T follicular helper cell (primary cell): ENCODE data around the gene SBF1.

Source experiments
- DNase-seq: peaks from one replicate; pipeline ENCODE4 v3.0.0-alpha.2; 2020; ENCODE audit warnings: low read depth

The SBF1 gene

DNA sequence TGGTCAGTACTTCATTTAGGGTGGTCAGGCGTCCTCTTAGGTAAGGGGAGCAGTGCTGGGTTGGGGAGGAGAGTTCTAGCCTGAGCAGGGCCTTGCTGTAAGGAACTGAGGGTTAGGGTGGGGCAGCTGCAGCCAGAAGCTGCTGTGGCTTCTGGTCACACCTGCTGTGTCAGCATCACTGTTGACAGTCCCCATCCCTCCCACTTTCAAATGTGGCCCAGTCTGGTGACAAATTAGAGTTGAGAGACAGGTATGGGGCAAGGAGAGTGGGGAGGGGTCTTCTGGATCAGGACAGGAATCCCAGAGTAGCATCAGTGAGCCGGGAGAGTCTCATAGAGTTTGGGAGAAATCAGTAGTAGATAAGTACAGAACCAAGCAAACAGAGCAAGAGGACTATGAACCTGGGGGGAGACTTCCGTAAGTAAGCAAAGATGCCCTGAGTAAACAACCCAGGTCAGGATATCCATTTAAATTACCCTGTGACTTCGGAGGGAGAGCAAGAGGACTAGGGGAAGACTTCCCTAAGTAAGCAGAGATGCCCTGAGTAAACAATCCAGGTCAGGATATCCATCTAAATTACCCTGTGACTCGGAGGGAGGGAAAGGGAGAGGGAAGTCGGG, 78.0 kb downstream of the SBF1 start:
- no peak for DNase-seq
